HFFc6 (cell line): ENCODE results near the gene EPHA4. TPM values are rescaled to one million over a fixed set of nuclear protein-coding genes. Genes with fewer than 3 reads are reported as not detected.

Experiments used
- DNase-seq: peaks from one replicate; pipeline ENCODE4 v3.0.0-alpha.2; 2018
- H3K27ac Mint-ChIP-seq: 2 replicates; pipeline ENCODE4 v1.8.0; 2020; ENCODE audit warnings: mild to moderate bottlenecking, mixed read lengths
- H3K27me3 Mint-ChIP-seq: 2 replicates; pipeline ENCODE4 v1.8.0; 2021; ENCODE audit warnings: mild to moderate bottlenecking, moderate library complexity, mixed read lengths; ENCODE audit not compliant: insufficient read depth
- H3K36me3 Mint-ChIP-seq: 2 replicates; pipeline ENCODE4 v1.8.0; 2021; ENCODE audit warnings: low read depth, mixed read lengths
- H3K4me1 Mint-ChIP-seq: 2 replicates; pipeline ENCODE4 v1.8.0; 2020; ENCODE audit warnings: low read depth, mixed read lengths
- H3K4me3 Mint-ChIP-seq: 2 replicates; pipeline ENCODE4 v1.8.0; 2020; ENCODE audit warnings: mild to moderate bottlenecking, moderate library complexity, mixed read lengths
- H3K9me3 Mint-ChIP-seq: 2 replicates; pipeline ENCODE4 v1.8.0; 2020; ENCODE audit warnings: mild to moderate bottlenecking, mixed read lengths
- CTCF ChIP-seq: fragments of 200-600 bp; sonication (generic); IDR thresholded peaks from 2 replicates; pipeline ENCODE4 v1.5.0; 2021; ENCODE audit warnings: antibody characterized with exemption, mild to moderate bottlenecking
- total RNA-seq, 6 experiments: library from RNA; stranded (reverse); fragmentation: NEBNext Ultra II Directional; extraction: Animal tissue kit (Norgen Biotek cat#: 25700); gene quantifications; 2 replicates in 1 of 6; 3 replicates in 5 of 6; pipeline ENCODE4 v1.2.3, GENCODE V29; 2021

EPHA4 gene
- total RNA-seq, 6 experiments from 2014 or later: 41.4 to 65.3 (median 51.9) TPM

GRCh38 chr2:221527776-221528309 lies 44.3 kb downstream of the EPHA4 start:
- Mint-ChIP-seq H3K9me3 (no peaks in the 10 kb centered on the region), H3K4me3 (no peak overlapping the region), H3K27me3 (peaks cover 4% of the 10 kb centered on the region; the same call in 1 of the 2 replicates), H3K4me1 (peaks cover 38% of the 10 kb centered on the region), H3K27ac (no peak overlapping the region), H3K36me3 (peaks cover 15% of the 10 kb centered on the region)
- TF ChIP-seq CTCF: no peak
- no peak for DNase-seq

- Mint-ChIP-seq H3K4me1 (peaks cover 23% of the 10 kb centered on the region), H3K27ac (no peak overlapping the region), H3K36me3 (peaks cover 17% of the 10 kb centered on the region), H3K9me3 (no peaks in the 10 kb centered on the region), H3K4me3 (no peak overlapping the region), H3K27me3 (peaks cover 1% of the 10 kb centered on the region; the same call in 1 of the 2 replicates)
- TF ChIP-seq CTCF: no peak
- DNase-seq: no peak
Observed at GRCh38 chr2:221524158-221524557, 47.9 kb downstream of the EPHA4 start.

GRCh38 chr2:221521233-221521845 lies 50.8 kb downstream of the EPHA4 start:
- H3K4me3 Mint-ChIP-seq: no peak overlapping the region
- DNase-seq: no peak
- H3K9me3 Mint-ChIP-seq: no peaks in the 10 kb centered on the region
- no peak overlapping the region for H3K27ac Mint-ChIP-seq
- H3K27me3 Mint-ChIP-seq: peaks cover 1% of the 10 kb centered on the region; the same call in 1 of the 2 replicates
- peaks cover 9% of the 10 kb centered on the region for H3K4me1 Mint-ChIP-seq
- no peak for TF ChIP-seq CTCF
- peaks cover 11% of the 10 kb centered on the region for H3K36me3 Mint-ChIP-seq

- Mint-ChIP-seq H3K27ac (no peak overlapping the region), H3K4me1 (peaks cover 15% of the 10 kb centered on the region), H3K36me3 (peaks cover 7% of the 10 kb centered on the region), H3K27me3 (peaks cover 1% of the 10 kb centered on the region; the same call in 1 of the 2 replicates), H3K9me3 (no peaks in the 10 kb centered on the region), H3K4me3 (no peak overlapping the region)
- no peak for TF ChIP-seq CTCF
- DNase-seq: no peak
Observed at GRCh38 chr2:221518935-221519625, 53.0 kb downstream of the EPHA4 start.

GRCh38 chr2:221518201-221518934 lies 53.7 kb downstream of the EPHA4 start:
- Mint-ChIP-seq H3K4me1 (peaks cover 15% of the 10 kb centered on the region), H3K36me3 (peaks cover 5% of the 10 kb centered on the region; the same call in 1 of the 2 replicates), H3K4me3 (no peak overlapping the region), H3K27me3 (peaks cover 1% of the 10 kb centered on the region; the same call in 1 of the 2 replicates), H3K9me3 (no peaks in the 10 kb centered on the region), H3K27ac (no peak overlapping the region)
- TF ChIP-seq CTCF: no peak
- peak; percentile 58 for DNase-seq
